Liver (tissue), 9 donors: ENCODE measurements around the gene GDPD2. TPM values are rescaled to one million over a fixed set of nuclear protein-coding genes. Genes with fewer than 3 reads are reported as not detected.

Source experiments
- DNase-seq: peaks from one replicate; pipeline ENCODE4 v3.0.0-alpha.2; 2017; ENCODE audit warnings: low spot score
- H3K27ac ChIP-seq, 2 donors: one replicate each; pipeline ENCODE4 v1.7.0; 2013; ENCODE audit warnings: inconsistent platforms in 2 of 2, low read length in 2 of 2, control low read depth in 1 of 2, low read depth in 1 of 2, mild to moderate bottlenecking in 1 of 2
- H3K27me3 ChIP-seq, 4 donors: one replicate each; pipeline versions ENCODE4 v1.6.1 to v1.7.0; 2013; ENCODE audit warnings: low read length in 3 of 4, inconsistent platforms in 1 of 4, mild to moderate bottlenecking in 1 of 4, moderate library complexity in 1 of 4; ENCODE audit not compliant: control insufficient read depth in 4 of 4, insufficient read depth in 4 of 4
- H3K36me3 ChIP-seq, 4 donors: one replicate each; pipeline versions ENCODE4 v1.6.1 to v1.7.0; 2013; ENCODE audit warnings: low read length in 3 of 4, mild to moderate bottlenecking in 3 of 4, low read depth in 1 of 4, moderate library complexity in 1 of 4; ENCODE audit not compliant: control insufficient read depth in 4 of 4, insufficient read depth in 3 of 4
- H3K4me1 ChIP-seq, 4 donors: one replicate each; pipeline versions ENCODE4 v1.6.1 to v1.7.0; 2013; ENCODE audit warnings: low read length in 3 of 4, mild to moderate bottlenecking in 3 of 4, moderate library complexity in 1 of 4; ENCODE audit not compliant: control insufficient read depth in 4 of 4, insufficient read depth in 4 of 4
- H3K4me3 ChIP-seq, 3 donors: one replicate each; pipeline versions ENCODE4 v1.6.1 to v1.7.0; 2013; ENCODE audit warnings: low read length in 3 of 3, control low read depth in 1 of 3, low read depth in 1 of 3, mild to moderate bottlenecking in 1 of 3
- H3K9ac ChIP-seq, 2 donors: one replicate each; pipeline ENCODE4 v1.7.0; 2013; ENCODE audit warnings: low read length in 2 of 2, mild to moderate bottlenecking in 2 of 2, moderate library complexity in 2 of 2, control low read depth in 1 of 2, low read depth in 1 of 2
- H3K9me3 ChIP-seq, 4 donors: one replicate each; pipeline versions ENCODE4 v1.6.1 to v1.7.0; 2013; ENCODE audit warnings: low read length in 3 of 4; ENCODE audit not compliant: control insufficient read depth in 4 of 4
- CTCF ChIP-seq: fragments of 150-350 bp; IDR thresholded peaks from 2 replicates; pipeline ENCODE4 v1.5.1; 2017; ENCODE audit warnings: improper control_type of control experiment, low read depth, low read length; ENCODE audit not compliant: missing input control
- EGR1 ChIP-seq, 2 donors: IDR thresholded peaks; 2 replicates each; pipeline ENCODE4 v1.6.1; 2016 to 2018; ENCODE audit warnings: antibody characterized with exemption in 2 of 2, low read depth in 2 of 2
- FOXA1 ChIP-seq: IDR thresholded peaks from 2 replicates; pipeline ENCODE4 v1.6.1; 2016; ENCODE audit warnings: antibody characterized with exemption
- FOXA2 ChIP-seq: IDR thresholded peaks from 2 replicates; pipeline ENCODE4 v1.6.1; 2016; ENCODE audit warnings: antibody characterized with exemption
- GABPA ChIP-seq, 2 donors: IDR thresholded peaks in 1 of 2; conservative IDR thresholded peaks in 1 of 2; 2 replicates each; pipeline ENCODE4 v1.6.1; 2016; ENCODE audit warnings: antibody characterized with exemption in 2 of 2, mild to moderate bottlenecking in 1 of 2, moderate library complexity in 1 of 2
- JUND ChIP-seq, 2 donors: IDR thresholded peaks; 2 replicates each; pipeline ENCODE4 v1.6.1; 2016; ENCODE audit warnings: antibody characterized with exemption in 2 of 2
- NR2F2 ChIP-seq: IDR thresholded peaks from 2 replicates; pipeline ENCODE4 v1.6.1; 2016; ENCODE audit warnings: antibody characterized with exemption
- REST ChIP-seq: IDR thresholded peaks from 2 replicates; pipeline ENCODE4 v1.6.1; 2016; ENCODE audit warnings: antibody characterized with exemption, mild to moderate bottlenecking
- SP1 ChIP-seq: IDR thresholded peaks from 2 replicates; pipeline ENCODE4 v1.6.1; 2018; ENCODE audit warnings: antibody characterized with exemption, mild to moderate bottlenecking
- ZBTB33 ChIP-seq: IDR thresholded peaks from 2 replicates; pipeline ENCODE4 v1.6.1; 2016; ENCODE audit warnings: antibody characterized with exemption
- WGBS: extraction: QIAGEN DNeasy Blood & Tissue Kit; methylation state at CpG from one replicate; pipeline ENCODE4 v1.1.7; 2013; 5-methylcytosine and 5-hydroxymethylcytosine counted together
- polyA plus RNA-seq, 2 donors: library from polyadenylated mRNA; stranded (reverse) in 1 of 2; unstranded in 1 of 2; fragments of 200-250 nt in 1 of 2; fragments of >200 nt in 1 of 2; fragmentation: Nextera tagmentation in 1 of 2; extraction: Ambion mirVana in 1 of 2; gene quantifications; one replicate each; pipeline versions ENCODE4 v1.2.1 to v1.2.3, GENCODE V29; 2013 to 2015
- total RNA-seq, 2 donors: library from RNA; depleted of rRNA; stranded (reverse); fragments of >200 nt; gene quantifications; one replicate each; pipeline ENCODE4 v1.2.3, GENCODE V29; 2014
- donor health status: healthy.
- donor health status: healthy.
- donor health status: healthy.
- donor health status: healthy.
- donor health status: healthy.

GDPD2 gene
- total and polyA plus RNA-seq, 4 donors, result not detected

- TF ChIP-seq ZBTB33 (no peak), JUND (IDR thresholded peaks at IDR 0.05) (no peak)
Measured at GRCh38 chrX:70446380-70447350, 23.6 kb downstream of the GDPD2 start (continued).

- Histone ChIP-seq H3K27ac (no peak overlapping the region), H3K4me3 (no peak overlapping the region), H3K9ac (no peak overlapping the region), H3K4me1 (peaks cover 0 to 3% (median under 1%) of the 10 kb centered on the region in 4 donors), H3K27me3 (peaks cover 0 to 4% (median 0%) of the 10 kb centered on the region in 4 donors), H3K9me3 (no peaks in the 10 kb centered on the region), H3K36me3 (no peaks in the 10 kb centered on the region)
- WGBS, result 96% methylated on average over 14 of the region's 14 CpGs
- DNase-seq, result no peak
- TF ChIP-seq FOXA2, result no peak
- no peak for TF ChIP-seq SP1
- TF ChIP-seq GABPA (IDR thresholded peaks at IDR 0.05 in 1 of 2, conservative IDR thresholded peaks at IDR 0.05 in 1 of 2), result no peak
- no peak for TF ChIP-seq REST
- no peak for TF ChIP-seq NR2F2
- no peak for TF ChIP-seq CTCF
- TF ChIP-seq JUND (IDR thresholded peaks at IDR 0.05), result no peak
- no peak for TF ChIP-seq FOXA1
- no peak for TF ChIP-seq EGR1 (IDR thresholded peaks at IDR 0.05; ENCODE audit: low read depth in 2 of 2)
Measured at GRCh38 chrX:70449457-70449966, 26.4 kb downstream of the GDPD2 start.
